A673 (cell line): ENCODE data around the gene RASA3. TPM values are rescaled to one million over a fixed set of nuclear protein-coding genes. Genes with fewer than 3 reads are reported as not detected.
"Not testable (repeated sequence)": the region's sequence is repeated elsewhere in the genome, so short reads cannot be mapped to it uniquely, and the experiment has no call there.

ENCODE experiments used
- BruUV-seq: library from RNA; stranded (reverse); fragments of 400-500 nt; replicated peaks from 2 replicates; lab custom pipeline; 2021; lab: Mats Ljungman, UMichigan
- CTCF ChIA-PET: fragments of 300-600 bp; sonication (Branson Sonifier 250); formaldehyde crosslinking; loops from one replicate; lab custom pipeline; 2022; ENCODE audit warnings: antibody characterized with exemption; lab: Charles Lee
- POLR2A ChIA-PET: fragments of 300-600 bp; sonication (Branson Sonifier 250); formaldehyde crosslinking; loops from one replicate; lab custom pipeline; 2022; ENCODE audit warnings: antibody characterized with exemption; ENCODE audit not compliant: low non-redundant PET; lab: Charles Lee
- DNase-seq: peaks from one replicate; pipeline ENCODE4 v3.0.0-alpha.2; 2015; ENCODE audit warnings: low spot score
- H3K27ac ChIP-seq: fragments of 200-600 bp; sonication (generic); 2 replicates; pipeline ENCODE4 v1.5.1; 2016; ENCODE audit warnings: mixed run types, low read depth, mild to moderate bottlenecking, mixed read lengths, antibody characterized with exemption, low read length; ENCODE audit not compliant: poor library complexity, severe bottlenecking
- H3K27me3 ChIP-seq: fragments of 200-600 bp; sonication (generic); replicated peaks from 2 replicates; pipeline ENCODE4 v1.6.1; 2017; ENCODE audit warnings: mixed run types, low read depth, mild to moderate bottlenecking, mixed read lengths, antibody characterized with exemption, low read length; ENCODE audit not compliant: insufficient read depth, poor library complexity
- H3K36me3 ChIP-seq: fragments of 200-600 bp; sonication (generic); 2 replicates; pipeline ENCODE4 v1.6.1; 2016; ENCODE audit warnings: mixed run types, mild to moderate bottlenecking, mixed read lengths, antibody characterized with exemption, low read length; ENCODE audit not compliant: insufficient read depth, poor library complexity, severe bottlenecking
- H3K4me1 ChIP-seq: fragments of 200-600 bp; sonication (generic); 2 replicates; pipeline ENCODE4 v1.6.1; 2017; ENCODE audit warnings: mixed run types, mild to moderate bottlenecking, mixed read lengths, antibody characterized with exemption, low read length; ENCODE audit not compliant: insufficient read depth, poor library complexity, severe bottlenecking
- H3K4me3 ChIP-seq: fragments of 200-600 bp; sonication (generic); 2 replicates; pipeline ENCODE4 v1.5.1; 2016; ENCODE audit warnings: low read depth, mixed run types, mild to moderate bottlenecking, mixed read lengths, low read length; ENCODE audit not compliant: poor library complexity, severe bottlenecking
- H3K9me3 ChIP-seq: fragments of 200-600 bp; sonication (generic); 2 replicates; pipeline ENCODE4 v1.6.1; 2016; ENCODE audit warnings: mixed run types, low read depth, mild to moderate bottlenecking, mixed read lengths, antibody characterized with exemption, low read length; ENCODE audit not compliant: poor library complexity, severe bottlenecking
- EZH2 ChIP-seq: fragments of 200-600 bp; sonication (generic); IDR thresholded peaks from 2 replicates; pipeline ENCODE4 v1.6.1; 2017; ENCODE audit warnings: borderline replicate concordance, low read depth, mild to moderate bottlenecking, mixed read lengths, antibody characterized with exemption, low read length; ENCODE audit not compliant: poor library complexity, severe bottlenecking
- intact Hi-C: fragments of 100-400 bp; cut with micrococcal nuclease; formaldehyde crosslinking; loops from one replicate; pipeline ENCODE4 v1.10.0; 2022; ENCODE audit not compliant: unreplicated experiment
- total RNA-seq: library from RNA; stranded (reverse); gene quantifications from 2 replicates; pipeline ENCODE4 v1.2.3, GENCODE V29; 2021
- TF ChIP-seq, protein P1 (sequence below): fragments of 300-800, 200-600 bp; sonication (generic); conservative IDR thresholded peaks from 2 replicates; pipeline ENCODE4 v1.5.1; 2017; ENCODE audit warnings: low read depth, mild to moderate bottlenecking, antibody characterized with exemption, low read length, moderate library complexity, mixed read lengths

Gene RASA3
- total RNA-seq, 1 experiment from 2014 or later: 22.1 TPM

- H3K36me3 ChIP-seq: no peaks in the 10 kb centered on the region
- intact Hi-C loops: no loop called here
- no peaks in the 10 kb centered on the region for H3K4me1 ChIP-seq
- H3K9me3 ChIP-seq: no peaks in the 10 kb centered on the region
- DNase-seq: no peak
- ChIA-PET POLR2A (no interaction called here), CTCF (no interaction called here)
- no TSS peak for BruUV-seq
- TF ChIP-seq, protein P1, sequence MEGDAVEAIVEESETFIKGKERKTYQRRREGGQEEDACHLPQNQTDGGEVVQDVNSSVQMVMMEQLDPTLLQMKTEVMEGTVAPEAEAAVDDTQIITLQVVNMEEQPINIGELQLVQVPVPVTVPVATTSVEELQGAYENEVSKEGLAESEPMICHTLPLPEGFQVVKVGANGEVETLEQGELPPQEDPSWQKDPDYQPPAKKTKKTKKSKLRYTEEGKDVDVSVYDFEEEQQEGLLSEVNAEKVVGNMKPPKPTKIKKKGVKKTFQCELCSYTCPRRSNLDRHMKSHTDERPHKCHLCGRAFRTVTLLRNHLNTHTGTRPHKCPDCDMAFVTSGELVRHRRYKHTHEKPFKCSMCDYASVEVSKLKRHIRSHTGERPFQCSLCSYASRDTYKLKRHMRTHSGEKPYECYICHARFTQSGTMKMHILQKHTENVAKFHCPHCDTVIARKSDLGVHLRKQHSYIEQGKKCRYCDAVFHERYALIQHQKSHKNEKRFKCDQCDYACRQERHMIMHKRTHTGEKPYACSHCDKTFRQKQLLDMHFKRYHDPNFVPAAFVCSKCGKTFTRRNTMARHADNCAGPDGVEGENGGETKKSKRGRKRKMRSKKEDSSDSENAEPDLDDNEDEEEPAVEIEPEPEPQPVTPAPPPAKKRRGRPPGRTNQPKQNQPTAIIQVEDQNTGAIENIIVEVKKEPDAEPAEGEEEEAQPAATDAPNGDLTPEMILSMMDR: no peak
- no peak for TF ChIP-seq EZH2
- H3K4me3 ChIP-seq: no peak overlapping the region
- no peak overlapping the region for H3K27ac ChIP-seq
- H3K27me3 ChIP-seq: no peaks in the 10 kb centered on the region
Observed at GRCh38 chr13:114103801-114104654, 28.4 kb downstream of the RASA3 start.

- H3K27ac ChIP-seq, CTCF ChIA-PET, H3K4me1 ChIP-seq, H3K27me3 ChIP-seq, H3K36me3 ChIP-seq, BruUV-seq, H3K4me3 ChIP-seq, POLR2A ChIA-PET, DNase-seq, H3K9me3 ChIP-seq, intact Hi-C loops: not testable (repeated sequence)
Observed at GRCh38 chr13:114103289-114103621, 29.2 kb downstream of the RASA3 start.

DNA sequence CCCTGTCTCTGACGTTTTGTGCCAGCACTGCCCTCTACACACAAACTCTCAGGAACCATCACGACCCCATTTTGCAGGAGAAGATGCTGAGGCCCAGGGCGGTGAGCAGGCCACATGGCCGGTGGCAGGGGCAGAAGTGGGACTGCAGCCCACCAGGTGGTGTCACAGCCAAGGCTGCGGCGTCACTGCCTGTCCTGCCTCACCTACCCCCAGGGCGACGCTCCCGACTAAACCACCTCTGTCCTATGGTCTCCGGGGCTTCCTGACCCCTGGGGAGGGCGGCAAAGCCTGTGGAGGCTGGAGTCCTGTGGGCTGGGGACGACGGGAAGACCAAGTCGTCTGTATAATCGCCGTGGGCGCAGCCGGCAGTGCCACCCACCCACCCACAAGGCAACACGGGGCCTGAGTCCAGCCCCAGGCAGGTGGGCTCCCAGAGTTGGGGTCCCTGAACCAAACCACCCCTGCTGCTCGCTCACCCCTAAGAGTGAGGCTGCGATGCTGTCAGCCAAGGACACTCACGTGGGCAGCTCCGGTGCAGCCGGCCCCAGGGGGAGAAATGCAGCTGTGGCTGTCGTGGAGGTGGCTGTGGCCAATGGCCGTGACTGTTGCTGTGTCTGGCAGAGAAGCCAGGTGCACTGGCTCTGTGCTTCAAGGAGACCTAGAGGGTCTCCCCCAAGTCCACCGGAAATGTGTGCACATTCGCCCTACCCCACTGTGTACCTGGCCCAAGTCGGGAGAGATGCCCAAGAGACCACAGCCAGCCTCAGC is 29.7 kb downstream of the RASA3 start:
- TF ChIP-seq, protein P1: no peak
- TF ChIP-seq EZH2: no peak
- H3K9me3 ChIP-seq: no peaks in the 10 kb centered on the region
- POLR2A ChIA-PET: no interaction called here
- intact Hi-C loops: no loop called here
- H3K4me1 ChIP-seq: no peaks in the 10 kb centered on the region
- BruUV-seq: no TSS peak
- no peaks in the 10 kb centered on the region for H3K36me3 ChIP-seq
- CTCF ChIA-PET: no interaction called here
- H3K27me3 ChIP-seq: no peaks in the 10 kb centered on the region
- no peak overlapping the region for H3K4me3 ChIP-seq
- DNase-seq: no peak
- no peak overlapping the region for H3K27ac ChIP-seq
